Mesendoderm (in vitro differentiated cells): ENCODE results near the gene PDGFRB. TPM values are rescaled to one million over a fixed set of nuclear protein-coding genes. Genes with fewer than 3 reads are reported as not detected.

ENCODE experiments used
- DNase-seq: peaks from one replicate; pipeline ENCODE4 v3.0.0; 2013
- H2AK5ac ChIP-seq: 2 replicates; pipeline ENCODE4 v1.6.1; 2013; ENCODE audit warnings: low read length, inconsistent platforms
- H2BK120ac ChIP-seq: 2 replicates; pipeline ENCODE4 v1.6.1; 2013; ENCODE audit warnings: low read depth, mild to moderate bottlenecking, low read length, moderate library complexity, mixed read lengths
- H2BK15ac ChIP-seq: replicated peaks from 2 replicates; pipeline ENCODE4 v1.6.1; 2013; ENCODE audit warnings: low read depth, mild to moderate bottlenecking, moderate library complexity
- H2BK5ac ChIP-seq: 2 replicates; pipeline ENCODE4 v1.6.1; 2013; ENCODE audit warnings: low read length, inconsistent platforms
- H3K18ac ChIP-seq: 2 replicates; pipeline ENCODE4 v1.6.1; 2013; ENCODE audit warnings: mild to moderate bottlenecking, low read length, mixed read lengths
- H3K23ac ChIP-seq: one replicate; pipeline ENCODE4 v1.6.1; 2013; ENCODE audit warnings: low read length
- H3K27ac ChIP-seq: 2 replicates; pipeline ENCODE4 v1.5.1; 2013; ENCODE audit warnings: low read depth, mild to moderate bottlenecking, inconsistent platforms, low read length, moderate library complexity
- H3K27me3 ChIP-seq: 2 replicates; pipeline ENCODE4 v1.6.1; 2013; ENCODE audit warnings: low read length, control low read depth, mild to moderate bottlenecking, inconsistent platforms; ENCODE audit not compliant: insufficient read depth, poor library complexity
- H3K36me3 ChIP-seq: 2 replicates; pipeline ENCODE4 v1.6.1; 2013; ENCODE audit warnings: low read length, inconsistent platforms; ENCODE audit not compliant: control insufficient read depth, insufficient read depth
- H3K4ac ChIP-seq: one replicate; pipeline ENCODE4 v1.6.1; 2013; ENCODE audit warnings: low read depth, mild to moderate bottlenecking, low read length, moderate library complexity
- H3K4me1 ChIP-seq: 2 replicates; pipeline ENCODE4 v1.6.1; 2013; ENCODE audit warnings: low read depth, low read length, inconsistent platforms; ENCODE audit not compliant: control insufficient read depth
- H3K4me2 ChIP-seq: 2 replicates; pipeline ENCODE4 v1.6.1; 2013; ENCODE audit warnings: low read length
- H3K4me3 ChIP-seq: 2 replicates; pipeline ENCODE4 v1.5.1; 2013; ENCODE audit warnings: mild to moderate bottlenecking, low read length
- H3K56ac ChIP-seq: one replicate; pipeline ENCODE4 v1.6.1; 2013; ENCODE audit warnings: low read length
- H3K79me1 ChIP-seq: 2 replicates; pipeline ENCODE4 v1.6.1; 2013; ENCODE audit warnings: low read length, inconsistent platforms
- H3K79me2 ChIP-seq: 2 replicates; pipeline ENCODE4 v1.6.1; 2013; ENCODE audit warnings: mild to moderate bottlenecking, low read length; ENCODE audit not compliant: control insufficient read depth, insufficient read depth
- H3K9ac ChIP-seq: 2 replicates; pipeline ENCODE4 v1.6.1; 2013; ENCODE audit warnings: low read length, inconsistent platforms
- H4K5ac ChIP-seq: one replicate; pipeline ENCODE4 v1.6.1; 2013; ENCODE audit warnings: low read length
- H4K8ac ChIP-seq: one replicate; pipeline ENCODE4 v1.6.1; 2013; ENCODE audit warnings: low read depth, mild to moderate bottlenecking, control low read depth, low read length, moderate library complexity
- WGBS: extraction: QIAGEN DNeasy Blood & Tissue Kit; methylation state at CpG from one replicate; pipeline ENCODE4 v1.1.7; 2013; ENCODE audit warnings: low lambda C conversion rate, missing lambda C conversion rate; ENCODE audit not compliant: insufficient coverage; ENCODE audit errors: extremely low coverage; 5-methylcytosine and 5-hydroxymethylcytosine counted together
- polyA plus RNA-seq, 2 experiments: library from polyadenylated mRNA; stranded (reverse); fragments of 200-250 nt; gene quantifications; one replicate each; pipeline ENCODE4 v1.2.3, GENCODE V29; 2013

PDGFRB gene
- polyA plus RNA-seq (2013, experiment 1 of 2): 15.5 TPM
- polyA plus RNA-seq (2013, experiment 2 of 2): 14.7 TPM

DNA sequence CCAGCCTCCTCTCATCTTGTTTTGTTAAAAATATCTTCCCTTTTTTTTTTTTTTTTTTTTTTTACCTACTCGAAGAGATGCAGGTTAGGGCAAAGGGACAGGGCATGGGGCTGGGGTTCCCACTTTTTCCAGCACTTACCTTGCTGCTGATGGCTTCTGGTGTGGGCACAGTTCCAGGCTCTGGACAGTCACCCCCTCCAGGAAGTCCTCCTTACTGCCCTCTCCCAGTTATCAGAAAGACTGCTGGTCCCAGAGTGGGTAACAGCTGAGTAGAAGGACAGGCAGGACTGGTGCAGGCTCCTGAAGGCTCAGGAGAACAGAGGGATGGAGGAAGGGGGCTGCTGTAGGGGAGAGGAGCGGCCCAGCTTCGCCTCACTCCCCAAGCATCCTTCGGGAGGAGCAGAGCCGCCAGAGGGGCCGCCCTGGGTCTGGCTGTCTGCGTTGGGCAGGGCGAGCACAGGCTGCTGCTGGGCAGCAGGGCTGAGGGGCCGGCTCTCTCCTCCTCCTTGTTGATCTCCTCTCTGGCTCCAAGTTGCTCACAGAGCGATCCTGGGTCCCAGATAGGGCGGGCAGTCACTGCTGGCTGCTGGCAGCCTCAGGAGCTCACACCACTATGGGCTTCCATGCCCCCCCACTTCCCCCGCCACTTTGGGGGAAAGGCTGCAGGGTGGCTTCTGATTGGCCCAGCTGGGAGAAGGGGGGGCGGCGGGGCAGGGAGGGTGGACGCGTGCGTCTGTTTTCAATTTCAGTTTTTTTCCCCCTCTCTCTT is at the start of gene PDGFRB:
Gene PDGFRB, minus strand, starts transcription at position 588 of the 769 bp plus-strand sequence. CDS start 18,798 bp downstream, outside the sequence.
- H2BK120ac ChIP-seq: no peak within 1 kb of the TSS
- H3K4me1 ChIP-seq: peaks cover 14% of the 10 kb centered on the region
- peak within 1 kb of the TSS; percentile 87 for H2BK5ac ChIP-seq
- H2AK5ac ChIP-seq: peak within 1 kb of the TSS; percentile 11
- H2BK15ac ChIP-seq: no peak within 1 kb of the TSS
- H3K27me3 ChIP-seq: no peaks in the 10 kb centered on the region
- H3K23ac ChIP-seq: peak within 1 kb of the TSS; percentile 31
- H4K8ac ChIP-seq: no peak within 1 kb of the TSS
- H3K79me1 ChIP-seq: no peaks in the 10 kb centered on the region
- H4K5ac ChIP-seq: no peak within 1 kb of the TSS
- no CpG with 5 or more reads among the region's 17 CpGs for WGBS
- H3K79me2 ChIP-seq: no peaks in the 10 kb centered on the region
- H3K36me3 ChIP-seq: no peaks in the 10 kb centered on the region
- peak within 1 kb of the TSS; percentile 28 for H3K4me2 ChIP-seq
- H3K4me3 ChIP-seq: no peak within 1 kb of the TSS
- peak within 1 kb of the TSS; percentile 76 for H3K27ac ChIP-seq
- peak; percentile 84 for DNase-seq
- peak within 1 kb of the TSS; percentile 95 for H3K18ac ChIP-seq
- peak within 1 kb of the TSS; percentile 59 for H3K9ac ChIP-seq
- peak within 1 kb of the TSS; percentile 84 for H3K56ac ChIP-seq
- peak within 1 kb of the TSS; percentile 62 for H3K4ac ChIP-seq

DNA sequence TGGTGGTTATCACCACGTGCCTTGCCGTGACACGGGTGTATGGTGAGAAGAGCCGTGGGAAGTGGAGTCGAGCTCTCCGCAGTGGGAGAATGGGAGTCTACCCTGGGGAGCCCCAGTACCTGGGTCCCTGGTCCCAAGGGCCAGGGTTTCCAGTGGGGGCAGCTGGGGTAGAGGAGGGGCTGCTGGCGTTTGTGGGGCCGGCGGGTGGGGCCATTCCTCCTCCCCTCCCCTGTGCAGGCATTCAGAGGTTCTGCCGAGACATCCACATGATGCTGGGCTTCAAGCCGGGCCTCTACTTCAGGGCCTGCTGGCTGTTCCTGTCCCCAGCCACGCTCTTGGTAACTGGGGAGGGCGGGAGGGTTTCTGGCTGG is 48.9 kb upstream of the PDGFRB start:
- Histone ChIP-seq H4K8ac (no peak overlapping the region), H3K4me1 (no peaks in the 10 kb centered on the region), H3K27me3 (no peaks in the 10 kb centered on the region), H3K4me3 (no peak overlapping the region), H2AK5ac (no peak overlapping the region), H3K4ac (no peak overlapping the region), H4K5ac (no peak overlapping the region), H3K9ac (no peak overlapping the region), H3K18ac (no peak overlapping the region), H3K23ac (no peak overlapping the region), H3K27ac (no peak overlapping the region), H2BK120ac (no peak overlapping the region), H3K36me3 (no peaks in the 10 kb centered on the region), H3K4me2 (no peak overlapping the region), H2BK15ac (no peak overlapping the region), H3K79me2 (no peaks in the 10 kb centered on the region), H3K56ac (no peak overlapping the region), H3K79me1 (no peaks in the 10 kb centered on the region), H2BK5ac (no peak overlapping the region)
- WGBS: no CpG with 5 or more reads among the region's 13 CpGs
- DNase-seq: no peak

- no peak overlapping the region for H3K56ac ChIP-seq
- no peaks in the 10 kb centered on the region for H3K36me3 ChIP-seq
- H2BK5ac ChIP-seq: no peak overlapping the region
- no peak overlapping the region for H3K4ac ChIP-seq
- H3K27me3 ChIP-seq: no peaks in the 10 kb centered on the region
- H2BK120ac ChIP-seq: no peak overlapping the region
- no peak overlapping the region for H4K8ac ChIP-seq
- H4K5ac ChIP-seq: no peak overlapping the region
- DNase-seq: no peak
- no peak overlapping the region for H2AK5ac ChIP-seq
- no peak overlapping the region for H3K18ac ChIP-seq
- no peaks in the 10 kb centered on the region for H3K79me1 ChIP-seq
- no peak overlapping the region for H3K4me2 ChIP-seq
- no peaks in the 10 kb centered on the region for H3K79me2 ChIP-seq
- no peak overlapping the region for H3K27ac ChIP-seq
- no CpG with 5 or more reads among the region's 12 CpGs for WGBS
- no peak overlapping the region for H2BK15ac ChIP-seq
- H3K9ac ChIP-seq: no peak overlapping the region
- no peak overlapping the region for H3K23ac ChIP-seq
- no peak overlapping the region for H3K4me3 ChIP-seq
- no peaks in the 10 kb centered on the region for H3K4me1 ChIP-seq
These were observed 48.4 kb upstream of the PDGFRB start for GRCh38 chr5:150203832-150204589.

GRCh38 chr5:150202501-150202900 is 46.9 kb upstream of the PDGFRB start:
- Histone ChIP-seq H3K79me2 (no peaks in the 10 kb centered on the region), H3K27ac (no peak overlapping the region), H3K18ac (no peak overlapping the region), H3K23ac (no peak overlapping the region), H3K4me1 (no peaks in the 10 kb centered on the region), H3K4ac (no peak overlapping the region), H3K56ac (no peak overlapping the region), H3K36me3 (no peaks in the 10 kb centered on the region), H4K8ac (no peak overlapping the region), H3K9ac (no peak overlapping the region), H2AK5ac (no peak overlapping the region), H3K4me2 (no peak overlapping the region), H3K79me1 (no peaks in the 10 kb centered on the region), H3K4me3 (no peak overlapping the region), H2BK120ac (no peak overlapping the region), H4K5ac (no peak overlapping the region), H2BK5ac (no peak overlapping the region), H3K27me3 (no peaks in the 10 kb centered on the region), H2BK15ac (no peak overlapping the region)
- DNase-seq: no peak
- WGBS: no CpG with 5 or more reads among the region's 10 CpGs

- DNase-seq: no peak
- no peak overlapping the region for H3K56ac ChIP-seq
- no peak overlapping the region for H3K9ac ChIP-seq
- H3K79me2 ChIP-seq: no peaks in the 10 kb centered on the region
- no peaks in the 10 kb centered on the region for H3K4me1 ChIP-seq
- no CpG with 5 or more reads among the region's 1 CpG for WGBS
- H3K23ac ChIP-seq: no peak overlapping the region
- H3K36me3 ChIP-seq: no peaks in the 10 kb centered on the region
- H3K4ac ChIP-seq: no peak overlapping the region
- no peak overlapping the region for H4K8ac ChIP-seq
- H2AK5ac ChIP-seq: no peak overlapping the region
- no peak overlapping the region for H3K18ac ChIP-seq
- no peak overlapping the region for H4K5ac ChIP-seq
- no peak overlapping the region for H3K27ac ChIP-seq
- no peak overlapping the region for H2BK5ac ChIP-seq
- H3K79me1 ChIP-seq: no peaks in the 10 kb centered on the region
- no peak overlapping the region for H2BK15ac ChIP-seq
- H3K27me3 ChIP-seq: no peaks in the 10 kb centered on the region
- no peak overlapping the region for H2BK120ac ChIP-seq
- no peak overlapping the region for H3K4me2 ChIP-seq
- no peak overlapping the region for H3K4me3 ChIP-seq
These were observed 41.8 kb upstream of the PDGFRB start for GRCh38 chr5:150197476-150197875.
